SIG-M5 (cell line): ENCODE data around the gene TDRD10.
A peak's percentile ranks its signal among the peaks of the same experiment; 100 is the strongest.
"Not testable (repeated sequence)": the region's sequence is repeated elsewhere in the genome, so short reads cannot be mapped to it uniquely, and the experiment has no call there.

Source experiments
- DNase-seq: peaks from one replicate; lab custom pipeline; 2025; lab: John Stamatoyannopoulos, UW

Gene TDRD10

GRCh38 chr1:154479764-154480421, 22.1 kb upstream of the TDRD10 start:
- peak; percentile 51 for DNase-seq

GRCh38 chr1:154481053-154481452, 21.0 kb upstream of the TDRD10 start:
- DNase-seq, result no peak

DNA sequence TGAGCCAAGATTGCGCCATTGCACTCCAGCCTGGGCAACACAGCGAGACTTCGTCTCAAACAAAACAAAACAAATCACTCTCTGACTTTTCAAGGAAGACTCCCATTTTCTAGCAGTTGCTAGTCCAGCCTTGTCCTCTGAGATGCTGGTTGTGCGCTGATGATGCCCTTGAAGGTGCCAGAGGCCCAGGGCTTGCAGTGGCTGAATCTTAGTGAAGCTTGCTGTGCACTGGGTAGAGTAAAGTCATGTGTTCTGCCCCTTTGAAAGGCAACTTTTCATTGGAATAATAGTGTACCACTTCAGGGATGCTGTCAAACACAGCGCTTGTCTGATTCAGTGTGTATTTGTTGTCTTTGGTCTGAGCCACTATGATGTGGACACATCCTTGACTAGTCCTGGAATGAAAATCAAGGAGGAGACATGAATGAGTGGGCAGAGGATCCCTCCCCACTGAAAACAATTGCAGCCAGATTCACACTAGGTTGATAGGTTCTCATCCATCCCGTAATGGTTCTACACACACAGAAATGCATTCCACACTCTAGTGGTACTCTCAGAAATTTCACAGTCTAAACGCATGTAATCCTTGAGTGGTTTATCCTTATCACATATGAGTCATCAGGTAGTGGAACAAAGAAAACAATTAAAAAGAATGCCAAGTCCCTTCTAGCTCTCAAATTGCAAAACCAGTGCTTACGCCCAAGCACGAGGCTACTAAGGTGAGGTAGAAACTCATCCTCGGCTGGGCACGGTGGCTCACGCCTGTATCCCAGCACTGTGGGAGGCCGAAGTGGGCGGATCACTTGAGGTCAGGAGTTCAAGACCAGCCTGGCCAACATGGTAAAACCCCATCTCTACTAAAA, 17.8 kb upstream of the TDRD10 start:
- DNase-seq, result no peak

DNA sequence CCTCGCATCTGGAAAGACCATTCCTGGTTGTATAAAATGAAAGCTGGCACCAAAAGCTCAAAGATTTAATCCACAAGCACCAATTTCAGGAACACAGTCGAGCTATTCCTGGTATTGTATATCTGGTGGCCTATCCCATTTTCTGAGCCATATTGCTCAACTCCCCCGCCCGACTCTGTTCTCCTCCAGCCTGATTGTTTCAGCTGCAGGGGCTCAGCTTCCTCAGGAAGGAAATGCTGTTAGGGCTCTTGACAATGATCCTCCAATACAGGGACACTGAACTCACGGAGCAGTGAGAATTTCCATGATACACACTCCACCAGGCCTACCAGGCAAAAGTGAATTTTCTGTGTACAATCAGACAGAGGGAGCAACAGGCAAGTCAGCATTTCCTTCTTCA, 16.9 kb upstream of the TDRD10 start:
- DNase-seq, result no peak

GRCh38 chr1:154485910-154486496, 16.0 kb upstream of the TDRD10 start:
- DNase-seq, result no peak

DNA sequence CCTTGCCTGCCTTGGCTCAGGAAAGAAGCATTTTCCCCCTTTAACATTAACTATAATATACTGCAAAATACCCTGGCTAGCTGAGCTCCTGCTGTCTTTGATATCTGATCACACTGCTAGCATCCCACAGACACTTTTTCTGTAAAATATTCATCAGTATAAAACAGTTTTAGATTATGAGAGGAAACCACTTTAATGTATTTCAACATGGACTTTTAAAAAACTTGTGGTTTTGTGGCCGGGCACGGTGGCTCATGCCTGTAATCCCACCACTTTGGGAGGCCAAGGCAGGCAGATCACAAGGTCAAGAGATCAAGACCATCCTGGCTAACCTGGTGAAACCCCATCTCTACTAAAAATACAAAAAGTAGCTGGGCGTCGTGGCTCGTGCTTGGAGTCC, 15.3 kb upstream of the TDRD10 start:
- DNase-seq, result not testable (repeated sequence)

DNA sequence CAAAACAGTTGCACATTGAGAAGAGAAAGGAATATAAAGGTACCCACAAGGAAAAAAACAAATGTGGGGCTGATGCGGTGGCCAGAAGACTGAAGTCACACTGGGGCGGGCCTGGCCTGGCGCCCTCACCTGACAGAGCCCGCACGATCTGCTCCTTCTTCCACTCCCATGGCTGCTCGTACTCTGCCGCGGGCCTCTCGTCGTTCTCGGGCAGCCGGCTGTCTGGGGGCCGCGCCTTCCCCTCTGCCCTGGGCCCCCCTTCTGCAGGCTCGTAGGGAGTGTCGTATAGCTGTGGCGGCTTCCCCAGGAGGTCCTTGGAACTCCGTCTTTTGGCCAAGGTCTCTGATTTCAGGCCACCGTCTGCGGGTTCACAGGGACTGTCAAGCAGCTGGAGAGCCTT, 13.1 kb upstream of the TDRD10 start:
- no peak for DNase-seq

GRCh38 chr1:154489695-154490274, 12.2 kb upstream of the TDRD10 start:
- no peak for DNase-seq

GRCh38 chr1:154490317-154490716, 11.7 kb upstream of the TDRD10 start:
- DNase-seq, result no peak

DNA sequence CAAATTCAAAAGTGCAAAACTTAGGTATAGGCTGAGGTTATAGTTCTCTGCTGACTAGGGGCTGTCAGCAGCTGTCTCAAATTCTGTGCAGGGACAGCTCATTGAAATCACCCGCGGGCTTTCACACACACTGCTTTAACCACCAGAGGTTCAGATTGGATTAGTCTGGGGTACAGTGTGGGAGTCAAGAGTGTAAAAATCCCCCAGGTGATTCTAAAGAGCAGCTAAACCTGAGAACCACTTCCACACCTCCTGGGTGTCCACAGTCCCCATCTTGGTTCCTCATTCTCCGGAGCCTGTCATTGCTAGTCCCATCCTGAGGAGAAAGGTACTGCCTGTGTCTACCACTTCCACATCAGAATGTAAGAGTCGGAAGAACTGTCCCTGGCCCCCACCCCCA, 9.9 kb upstream of the TDRD10 start:
- DNase-seq, result no peak

GRCh38 chr1:154493276-154493675, 8.7 kb upstream of the TDRD10 start:
- no peak for DNase-seq

GRCh38 chr1:154495496-154496273, 6.3 kb upstream of the TDRD10 start:
- no peak for DNase-seq

DNA sequence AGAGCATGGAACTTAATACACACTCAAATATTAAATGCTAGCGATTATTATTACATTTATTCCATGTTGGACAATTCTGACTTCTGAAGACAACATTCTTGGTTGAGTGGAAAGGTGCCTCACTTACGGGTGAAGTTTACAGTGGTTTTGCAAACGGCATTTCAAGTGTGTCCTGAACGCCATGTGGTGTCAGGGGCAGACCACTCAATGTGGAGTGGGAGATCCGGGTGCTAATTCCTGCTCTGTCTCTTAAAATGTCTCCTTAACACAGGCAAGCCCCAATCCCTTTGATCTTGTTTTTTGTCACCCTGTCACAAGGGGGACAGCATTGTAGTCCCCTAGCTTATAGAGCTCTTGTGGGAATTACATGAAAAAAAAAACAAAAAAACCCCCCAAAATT, 5.6 kb upstream of the TDRD10 start:
- no peak for DNase-seq

DNA sequence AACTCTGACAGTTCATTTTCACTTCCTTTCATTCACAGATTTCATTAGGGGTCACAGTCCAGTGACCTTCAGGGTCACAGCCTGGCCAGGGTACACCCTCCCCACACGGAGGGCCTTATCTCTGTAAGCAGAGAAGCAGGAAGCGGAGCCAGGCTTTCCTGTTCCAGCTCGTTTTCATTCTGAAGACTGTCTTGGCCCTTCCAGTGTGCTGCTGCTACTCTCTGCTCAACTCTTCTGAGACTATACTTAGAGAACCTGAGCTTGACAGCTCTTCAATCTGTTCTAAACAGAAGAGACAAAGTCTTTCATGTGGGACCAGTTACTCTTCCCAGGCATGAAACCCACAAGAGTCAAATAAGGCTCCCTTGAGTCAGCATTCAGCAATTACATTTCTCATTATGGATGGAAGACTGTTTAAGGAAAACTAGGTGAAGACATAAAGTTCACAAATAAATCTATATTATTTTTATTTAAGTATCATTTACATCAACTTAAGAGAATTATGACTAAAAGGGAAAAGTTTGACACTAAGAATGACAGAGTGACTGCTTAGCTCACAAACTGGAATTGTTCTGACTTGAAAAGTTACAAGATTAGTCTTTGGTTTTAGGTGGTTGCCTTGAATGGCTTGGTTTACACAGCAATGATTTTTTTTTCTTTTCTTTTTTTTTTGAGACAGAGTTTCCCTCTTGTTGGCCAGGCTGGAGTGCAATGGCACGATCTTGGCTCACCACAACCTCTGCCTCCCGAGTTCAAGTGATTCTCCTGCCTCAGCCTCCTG, 4.8 kb upstream of the TDRD10 start:
- DNase-seq, result no peak

DNA sequence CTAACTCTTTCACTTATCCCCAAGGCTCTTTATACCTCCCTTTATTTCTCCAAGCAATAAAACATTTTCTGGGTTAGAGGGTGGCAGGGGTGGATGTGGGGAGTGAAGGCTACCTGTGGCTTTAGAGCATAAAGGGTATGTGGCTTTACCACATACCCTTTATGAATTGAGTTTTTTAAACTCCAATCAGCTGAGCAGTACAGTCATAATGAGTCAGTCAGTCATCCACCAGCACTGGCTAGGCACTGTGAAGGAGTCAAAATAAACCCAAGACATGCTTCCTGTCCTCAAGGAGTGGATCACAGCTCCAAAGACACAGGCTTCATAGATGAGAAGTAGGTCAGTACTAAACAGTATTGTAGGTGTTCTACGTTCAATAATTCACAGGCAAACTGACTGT, 2.6 kb upstream of the TDRD10 start:
- no peak for DNase-seq

- no peak for DNase-seq
These were observed 1.5 kb upstream of the TDRD10 start for GRCh38 chr1:154500533-154500932.

DNA sequence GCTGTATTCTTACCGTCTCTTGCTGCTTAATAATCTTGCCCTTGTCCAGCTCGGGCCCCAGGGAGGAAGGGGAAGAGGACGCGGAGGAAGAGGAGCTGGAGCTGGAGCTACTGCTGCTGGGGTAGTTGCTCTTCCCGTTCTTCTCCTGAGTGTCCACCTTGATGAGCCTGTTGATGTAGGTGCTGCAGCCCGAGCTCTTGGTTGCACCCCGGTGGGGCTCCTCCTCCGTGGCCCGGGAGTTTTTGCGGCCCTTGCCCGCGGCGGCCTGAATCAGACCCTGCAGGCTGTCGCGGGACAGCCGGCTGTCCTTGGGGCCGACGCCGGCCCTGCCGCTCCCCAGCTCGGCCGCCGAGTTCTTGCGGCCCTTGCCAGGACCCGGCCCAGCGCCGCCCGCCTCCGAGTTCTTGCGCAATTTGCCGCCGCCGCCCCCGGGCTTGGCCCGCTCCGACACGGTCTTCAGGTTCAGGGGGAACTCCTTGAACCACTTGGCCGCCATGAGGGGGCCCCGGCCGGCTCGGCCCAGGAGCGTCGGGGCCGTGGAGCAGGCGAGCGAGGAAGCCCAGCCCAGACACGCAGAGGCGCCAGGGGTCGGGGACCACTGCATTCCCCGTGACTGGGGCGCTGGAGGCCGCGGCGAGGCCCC, 475 bp upstream of the TDRD10 start:
- DNase-seq, result no peak

DNA sequence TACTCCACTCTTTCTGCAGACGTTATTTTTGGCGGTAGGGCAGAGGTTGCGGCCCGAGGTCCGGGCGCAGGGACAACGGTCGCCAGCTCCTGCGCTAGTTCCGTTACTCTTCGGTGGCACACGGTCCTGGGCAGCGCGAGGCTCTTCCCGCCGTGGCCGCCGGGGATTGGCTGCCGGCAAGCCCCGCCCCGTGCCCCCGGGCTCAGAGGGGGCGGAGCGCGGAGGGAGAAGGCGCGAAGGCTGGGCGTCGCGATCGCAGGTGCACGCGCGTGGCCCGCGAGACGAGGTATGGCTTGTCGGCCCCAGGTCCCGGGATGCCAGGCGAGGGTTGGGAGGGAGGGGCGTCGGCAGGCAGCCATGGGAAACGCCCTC, 711 bp downstream of the TDRD10 start:
- no peak for DNase-seq

DNA sequence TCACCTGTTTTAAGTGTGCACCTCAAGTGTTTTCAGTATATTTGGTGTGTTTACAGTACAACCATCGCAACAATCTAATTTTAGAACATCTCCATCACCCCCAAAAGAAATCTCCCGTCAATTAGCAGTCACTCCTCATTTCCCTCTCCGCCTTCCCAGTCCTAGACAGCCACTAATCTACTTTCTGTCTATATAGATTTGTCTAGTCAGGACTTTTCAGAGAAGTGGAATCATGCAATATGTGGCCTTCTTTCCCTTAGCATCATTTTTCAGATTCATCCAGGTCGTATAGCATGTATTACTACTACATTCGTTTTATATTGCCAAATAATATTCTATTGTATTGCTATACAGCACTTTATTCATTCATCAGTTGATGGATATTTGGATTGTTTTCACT, 1.9 kb downstream of the TDRD10 start:
- DNase-seq, result no peak

GRCh38 chr1:154512760-154513159, 10.7 kb downstream of the TDRD10 start:
- no peak for DNase-seq

- no peak for DNase-seq
These were observed 12.1 kb downstream of the TDRD10 start for GRCh38 chr1:154514066-154514553.
